NT2/D1 (cell line): ENCODE measurements around the gene WFDC2.
A peak's percentile ranks its signal among the peaks of the same experiment; 100 is the strongest.
"Not testable (repeated sequence)": the region's sequence is repeated elsewhere in the genome, so short reads cannot be mapped to it uniquely, and the experiment has no call there.

Source experiments
- DNase-seq: peaks from one replicate; pipeline ENCODE4 v3.0.0-alpha.2; 2011; ENCODE audit warnings: low read depth, low spot score
- H3K27me3 ChIP-seq: 2 replicates; pipeline ENCODE4 v1.6.0; 2011; ENCODE audit warnings: mild to moderate bottlenecking; ENCODE audit not compliant: insufficient read length, insufficient read depth
- H3K36me3 ChIP-seq: 2 replicates; pipeline ENCODE4 v1.6.1; 2011; ENCODE audit warnings: mild to moderate bottlenecking, low read length, mixed read lengths; ENCODE audit not compliant: insufficient read depth, insufficient read length
- H3K4me1 ChIP-seq: 2 replicates; pipeline ENCODE4 v1.5.1; 2011; ENCODE audit not compliant: insufficient read depth, insufficient read length
- H3K4me3 ChIP-seq: 2 replicates; pipeline ENCODE4 v1.5.1; 2011; ENCODE audit warnings: low read depth; ENCODE audit not compliant: insufficient read length
- H3K9ac ChIP-seq: 2 replicates; pipeline ENCODE4 v1.6.0; 2011; ENCODE audit warnings: low read depth; ENCODE audit not compliant: insufficient read length
- H3K9me3 ChIP-seq: 2 replicates; pipeline ENCODE4 v1.5.1; 2011; ENCODE audit warnings: mild to moderate bottlenecking, low read length; ENCODE audit not compliant: insufficient read depth
- SUZ12 ChIP-seq: IDR thresholded peaks from 2 replicates; pipeline ENCODE4 v1.6.1; 2011; ENCODE audit not compliant: insufficient read length, insufficient read depth; ENCODE audit errors: extremely low read depth
- YY1 ChIP-seq: IDR thresholded peaks from 2 replicates; pipeline ENCODE4 v1.6.1; 2011; ENCODE audit not compliant: insufficient read length, insufficient read depth
- ZNF274 ChIP-seq: IDR thresholded peaks from 2 replicates; pipeline ENCODE4 v1.6.1; 2011; ENCODE audit warnings: mild to moderate bottlenecking, low read depth, low read length

WFDC2 gene

GRCh38 chr20:45467172-45467571 lies 2.4 kb upstream of the WFDC2 start:
- no peak for DNase-seq
- H3K4me3 ChIP-seq: no peak overlapping the region
- peaks cover 4% of the 10 kb centered on the region for H3K27me3 ChIP-seq
- H3K9ac ChIP-seq: no peak overlapping the region
- no peaks in the 10 kb centered on the region for H3K9me3 ChIP-seq
- TF ChIP-seq YY1 (no peak), SUZ12 (no peak), ZNF274 (no peak)
- no peaks in the 10 kb centered on the region for H3K36me3 ChIP-seq
- H3K4me1 ChIP-seq: peaks cover 14% of the 10 kb centered on the region

DNA sequence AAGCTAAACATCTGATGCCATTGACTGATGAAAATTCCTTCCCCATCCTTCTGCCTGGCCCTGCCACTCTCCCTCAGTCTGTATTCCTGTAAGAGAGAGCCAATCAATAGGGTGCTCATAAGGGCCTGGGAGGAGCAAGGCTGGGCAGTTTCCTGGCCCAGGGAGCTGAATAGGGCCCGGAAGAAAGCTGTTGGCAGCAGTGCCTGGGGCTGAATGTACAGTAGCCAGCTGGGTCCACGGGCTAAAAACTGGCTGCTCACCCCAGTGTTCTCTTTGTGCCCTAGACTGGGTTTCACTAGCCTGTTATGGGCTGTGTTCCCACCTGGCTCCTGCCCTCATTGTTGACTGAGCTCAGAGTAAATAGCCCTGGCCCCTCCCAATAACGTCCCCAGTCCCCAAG lies 1.7 kb upstream of the WFDC2 start:
- no peaks in the 10 kb centered on the region for H3K9me3 ChIP-seq
- H3K36me3 ChIP-seq: no peaks in the 10 kb centered on the region
- no peak overlapping the region for H3K9ac ChIP-seq
- H3K4me3 ChIP-seq: no peak overlapping the region
- peaks cover 4% of the 10 kb centered on the region for H3K27me3 ChIP-seq
- H3K4me1 ChIP-seq: peaks cover 14% of the 10 kb centered on the region
- no peak for DNase-seq
- TF ChIP-seq SUZ12 (no peak), ZNF274 (no peak), YY1 (no peak)

DNA sequence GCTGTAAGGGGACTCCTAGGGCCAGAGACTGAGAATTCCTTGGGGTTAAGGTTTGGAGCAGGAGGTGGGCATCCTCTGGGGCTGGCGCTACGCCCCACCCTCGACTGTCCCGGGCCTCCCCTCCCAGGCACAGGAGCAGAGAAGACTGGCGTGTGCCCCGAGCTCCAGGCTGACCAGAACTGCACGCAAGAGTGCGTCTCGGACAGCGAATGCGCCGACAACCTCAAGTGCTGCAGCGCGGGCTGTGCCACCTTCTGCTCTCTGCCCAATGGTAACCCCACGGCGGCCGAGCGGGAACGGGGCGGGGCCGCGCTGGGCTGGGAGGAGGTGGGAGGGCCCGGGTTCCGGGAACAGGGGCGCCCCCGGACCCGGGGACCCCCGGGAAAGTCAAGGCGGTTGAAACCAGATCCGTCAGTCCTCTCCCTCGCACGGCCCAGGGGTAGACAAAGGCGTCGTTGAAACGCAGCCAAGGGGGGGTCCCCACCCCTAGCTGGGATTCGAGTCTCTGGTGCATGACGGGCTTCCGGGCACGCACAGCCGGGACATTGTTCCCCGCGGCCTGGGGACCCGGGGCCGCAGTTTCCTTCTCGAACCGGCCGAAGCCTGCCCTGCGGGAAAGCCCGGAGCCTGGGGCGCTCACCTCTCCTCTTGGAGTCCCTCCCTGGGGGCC lies 844 bp downstream of the WFDC2 start:
- TF ChIP-seq ZNF274 (no peak), SUZ12 (no peak), YY1 (no peak)
- no peak for DNase-seq
- H3K4me1 ChIP-seq: peaks cover 14% of the 10 kb centered on the region
- H3K27me3 ChIP-seq: peaks cover 4% of the 10 kb centered on the region
- peak overlapping the region; percentile 82 for H3K9ac ChIP-seq
- no peaks in the 10 kb centered on the region for H3K36me3 ChIP-seq
- H3K4me3 ChIP-seq: peak overlapping the region; percentile 86
- H3K9me3 ChIP-seq: no peaks in the 10 kb centered on the region

- no peak for DNase-seq
- peak overlapping the region; percentile 86 for H3K4me3 ChIP-seq
- peak overlapping the region; percentile 82 for H3K9ac ChIP-seq
- no peak for TF ChIP-seq YY1
- TF ChIP-seq SUZ12: no peak
- TF ChIP-seq ZNF274: no peak
- no peaks in the 10 kb centered on the region for H3K36me3 ChIP-seq
- H3K27me3 ChIP-seq: peaks cover 4% of the 10 kb centered on the region
- peaks cover 14% of the 10 kb centered on the region for H3K4me1 ChIP-seq
- H3K9me3 ChIP-seq: no peaks in the 10 kb centered on the region
Observed at GRCh38 chr20:45470937-45471336, 1.4 kb downstream of the WFDC2 start.

- H3K27me3 ChIP-seq, H3K9me3 ChIP-seq, H3K9ac ChIP-seq, H3K36me3 ChIP-seq, DNase-seq, H3K4me3 ChIP-seq: not testable (repeated sequence)
- peaks cover 14% of the 10 kb centered on the region for H3K4me1 ChIP-seq
Observed at GRCh38 chr20:45472286-45472685, 2.7 kb downstream of the WFDC2 start.

DNA sequence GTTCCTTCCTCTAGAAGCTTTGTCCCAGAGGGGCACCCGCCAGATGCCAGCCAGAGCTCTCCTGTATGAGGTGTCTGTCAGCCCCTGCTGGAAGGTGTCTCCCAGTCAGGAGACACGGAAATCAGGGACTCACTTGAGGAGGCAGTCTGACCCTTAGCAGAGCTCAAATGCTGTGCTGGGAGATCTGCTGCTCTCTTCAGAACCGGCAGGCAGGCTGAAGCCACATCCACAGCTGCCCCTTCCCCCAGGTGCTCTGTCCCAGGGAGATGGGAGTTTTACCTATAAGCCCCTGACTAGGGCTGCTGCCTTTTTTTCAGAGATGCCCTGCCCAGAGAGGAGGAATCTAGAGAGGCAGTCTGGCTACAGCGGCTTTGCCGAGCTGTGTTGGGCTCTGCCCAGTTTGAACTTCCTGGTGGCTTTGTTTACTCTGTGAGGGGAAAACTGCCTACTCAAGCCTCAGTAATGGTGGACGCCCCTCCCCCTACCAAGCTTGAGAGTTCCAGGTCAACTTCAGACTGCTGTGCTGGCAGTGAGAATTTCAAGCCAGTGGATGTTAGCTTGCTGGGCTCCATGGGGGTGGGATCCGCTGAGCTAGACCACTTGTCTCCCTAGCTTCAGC lies 8.1 kb downstream of the WFDC2 start:
- not testable (repeated sequence) for DNase-seq, H3K4me3 ChIP-seq, H3K36me3 ChIP-seq, H3K9ac ChIP-seq, H3K4me1 ChIP-seq, H3K27me3 ChIP-seq, H3K9me3 ChIP-seq

DNA sequence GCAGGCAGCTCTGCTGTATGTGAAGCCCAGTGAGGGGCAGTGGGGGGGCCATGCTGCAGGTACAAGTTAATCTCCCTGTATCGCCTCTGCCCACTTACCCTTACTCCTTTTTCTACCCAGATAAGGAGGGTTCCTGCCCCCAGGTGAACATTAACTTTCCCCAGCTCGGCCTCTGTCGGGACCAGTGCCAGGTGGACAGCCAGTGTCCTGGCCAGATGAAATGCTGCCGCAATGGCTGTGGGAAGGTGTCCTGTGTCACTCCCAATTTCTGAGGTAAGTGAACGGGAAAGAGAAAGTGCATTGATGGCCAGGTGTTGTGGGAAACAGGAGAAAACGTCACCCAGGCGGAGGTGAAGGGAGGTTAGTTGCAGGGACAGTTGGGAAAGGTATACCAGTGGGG lies 10.3 kb downstream of the WFDC2 start:
- Histone ChIP-seq H3K27me3 (no peaks in the 10 kb centered on the region), H3K9me3 (no peaks in the 10 kb centered on the region; the same call in 1 of the 2 replicates), H3K4me1 (no peaks in the 10 kb centered on the region), H3K36me3 (peaks cover 5% of the 10 kb centered on the region), H3K9ac (no peak overlapping the region), H3K4me3 (no peak overlapping the region)
- no peak for DNase-seq
- TF ChIP-seq ZNF274: no peak
- TF ChIP-seq SUZ12: no peak

DNA sequence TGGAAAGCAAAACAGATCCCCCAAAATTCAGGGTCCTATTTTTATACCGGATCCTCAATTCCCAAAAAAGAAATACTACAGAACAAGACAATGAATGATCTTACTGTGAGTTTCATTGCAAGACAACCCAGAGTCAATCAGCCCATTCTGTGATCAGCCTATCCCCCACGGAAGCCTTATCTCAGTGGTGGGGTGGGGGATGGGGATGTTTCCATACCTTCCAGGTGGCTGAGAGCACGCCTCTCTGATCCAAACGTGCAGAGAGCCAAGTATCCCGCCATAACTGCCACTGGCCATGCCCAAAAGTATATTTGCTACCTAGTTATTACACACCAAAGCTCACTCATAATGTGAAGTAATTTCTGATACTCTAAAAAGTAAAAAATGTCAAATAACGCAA lies 15.1 kb downstream of the WFDC2 start:
- no peaks in the 10 kb centered on the region for H3K4me1 ChIP-seq
- H3K9me3 ChIP-seq: no peaks in the 10 kb centered on the region
- TF ChIP-seq ZNF274: no peak
- TF ChIP-seq SUZ12: no peak
- TF ChIP-seq YY1: no peak
- no peak for DNase-seq
- no peak overlapping the region for H3K4me3 ChIP-seq
- H3K9ac ChIP-seq: no peak overlapping the region
- peaks cover 5% of the 10 kb centered on the region for H3K36me3 ChIP-seq
- H3K27me3 ChIP-seq: no peaks in the 10 kb centered on the region
